OCI-LY1 (cell line): ENCODE measurements around the gene FHIP1B.

Experiments used
- H2AFZ ChIP-seq: fragments of 200-600 bp; sonication (generic), shearing (Covaris generic); 2 replicates; pipeline ENCODE4 v1.6.0; 2014; ENCODE audit warnings: antibody characterized with exemption, mild to moderate bottlenecking, low read length
- H3F3A ChIP-seq: fragments of 200-600 bp; sonication (generic), shearing (Covaris generic); 2 replicates; pipeline ENCODE4 v1.6.0; 2014; ENCODE audit warnings: mild to moderate bottlenecking, antibody characterized with exemption, low read length, moderate library complexity; ENCODE audit not compliant: insufficient read depth
- H3K27ac ChIP-seq: fragments of 200-600 bp; sonication (generic); 2 replicates; pipeline ENCODE4 v1.5.1; 2014; ENCODE audit warnings: low read length, mixed run types, mild to moderate bottlenecking, low read depth; ENCODE audit not compliant: poor library complexity, severe bottlenecking
- H3K27me3 ChIP-seq: fragments of 200-600 bp; sonication (generic); 2 replicates; pipeline ENCODE4 v1.6.0; 2014; ENCODE audit warnings: antibody characterized with exemption, mild to moderate bottlenecking, low read length, moderate library complexity; ENCODE audit not compliant: insufficient read depth
- H3K36me3 ChIP-seq: fragments of 200-600 bp; sonication (generic); 2 replicates; pipeline ENCODE4 v1.6.1; 2014; ENCODE audit warnings: mild to moderate bottlenecking, antibody characterized with exemption, low read length, moderate library complexity, mixed read lengths; ENCODE audit not compliant: insufficient read depth
- H3K4me1 ChIP-seq: fragments of 200-600 bp; sonication (generic); 2 replicates; pipeline ENCODE4 v1.5.1; 2014; ENCODE audit warnings: mild to moderate bottlenecking, low read length, moderate library complexity; ENCODE audit not compliant: insufficient read depth, severe bottlenecking
- H3K4me2 ChIP-seq: fragments of 200-600 bp; sonication (generic), shearing (Covaris generic); 2 replicates; pipeline ENCODE4 v1.6.1; 2014; ENCODE audit warnings: low read length
- H3K4me3 ChIP-seq: fragments of 200-600 bp; sonication (generic); 2 replicates; pipeline ENCODE4 v1.5.1; 2014; ENCODE audit warnings: low read length, low read depth, mild to moderate bottlenecking, mixed read lengths; ENCODE audit not compliant: poor library complexity, severe bottlenecking
- H3K79me2 ChIP-seq: fragments of 200-600 bp; shearing (Covaris generic); 2 replicates; pipeline ENCODE4 v1.6.1; 2016; ENCODE audit warnings: mixed run types, low read length, mixed read lengths; ENCODE audit not compliant: insufficient read depth
- H3K9ac ChIP-seq: fragments of 200-600 bp; sonication (generic), shearing (Covaris generic); 2 replicates; pipeline ENCODE4 v1.6.1; 2014; ENCODE audit warnings: mild to moderate bottlenecking, low read length, mixed read lengths
- H3K9me2 ChIP-seq: fragments of 200-600 bp; sonication (generic), shearing (Covaris generic); 2 replicates; pipeline ENCODE4 v1.6.1; 2014; ENCODE audit warnings: low read depth, mild to moderate bottlenecking, low read length, mixed read lengths
- H3K9me3 ChIP-seq: fragments of 200-600 bp; shearing (Covaris generic); 2 replicates; pipeline ENCODE4 v1.6.1; 2014; ENCODE audit warnings: low read length, mixed read lengths
- H4K20me1 ChIP-seq: fragments of 200-600 bp; sonication (generic), shearing (Covaris generic); 2 replicates; pipeline ENCODE4 v1.6.0; 2016; ENCODE audit warnings: mild to moderate bottlenecking, low read length; ENCODE audit not compliant: insufficient read depth
- CTCF ChIP-seq: fragments of 200-600 bp; sonication (generic), shearing (Covaris generic); IDR thresholded peaks from 2 replicates; pipeline ENCODE4 v1.5.1; 2017; ENCODE audit warnings: mild to moderate bottlenecking, antibody characterized with exemption, low read length, moderate library complexity, mixed read lengths
- EZH2 ChIP-seq: fragments of 200-600 bp; sonication (generic), shearing (Covaris generic); IDR thresholded peaks from 2 replicates; pipeline ENCODE4 v1.8.0; 2017; ENCODE audit warnings: borderline replicate concordance, mixed run types, mild to moderate bottlenecking, antibody characterized with exemption, low read length, moderate library complexity, mixed read lengths

The FHIP1B gene

GRCh38 chr11:6229911-6230310 is 4.5 kb downstream of the FHIP1B start:
- no peak for TF ChIP-seq CTCF
- no peak for TF ChIP-seq EZH2
- H4K20me1 ChIP-seq = no peaks in the 10 kb centered on the region

GRCh38 chr11:6228520-6228919 is 5.9 kb downstream of the FHIP1B start:
- H3K27ac ChIP-seq = no peak overlapping the region
- H3K4me2 ChIP-seq = no peak overlapping the region
- peaks cover 8% of the 10 kb centered on the region; the same call in 1 of the 2 replicates for H3K36me3 ChIP-seq
- H3K4me1 ChIP-seq = peaks cover 20% of the 10 kb centered on the region
- no peak for TF ChIP-seq EZH2
- TF ChIP-seq CTCF = no peak
- H4K20me1 ChIP-seq = no peaks in the 10 kb centered on the region
- no peaks in the 10 kb centered on the region for H3F3A ChIP-seq
- H3K27me3 ChIP-seq = no peaks in the 10 kb centered on the region
- H3K9me2 ChIP-seq = no peaks in the 10 kb centered on the region
- no peak overlapping the region for H2AFZ ChIP-seq
- no peaks in the 10 kb centered on the region for H3K9me3 ChIP-seq
- H3K79me2 ChIP-seq = peaks cover 16% of the 10 kb centered on the region
- no peak overlapping the region for H3K9ac ChIP-seq
- H3K4me3 ChIP-seq = no peak overlapping the region

More at GRCh38 chr11:6229911-6230310, 4.5 kb downstream of the FHIP1B start:
- H3F3A ChIP-seq = no peaks in the 10 kb centered on the region
- no peak overlapping the region for H3K4me3 ChIP-seq
- H3K27ac ChIP-seq = no peak overlapping the region
- H3K9me2 ChIP-seq = no peaks in the 10 kb centered on the region
- H3K9me3 ChIP-seq = no peaks in the 10 kb centered on the region
- H3K4me1 ChIP-seq = peaks cover 26% of the 10 kb centered on the region
- no peaks in the 10 kb centered on the region for H3K36me3 ChIP-seq
- no peak overlapping the region for H3K4me2 ChIP-seq
- H3K27me3 ChIP-seq = no peaks in the 10 kb centered on the region
- no peak overlapping the region for H3K9ac ChIP-seq
- no peak overlapping the region for H2AFZ ChIP-seq
- H3K79me2 ChIP-seq = peaks cover 20% of the 10 kb centered on the region

- Histone ChIP-seq H3K4me2 (no peak overlapping the region), H3K36me3 (peaks cover 29% of the 10 kb centered on the region), H3K9me3 (no peaks in the 10 kb centered on the region), H3K27me3 (no peaks in the 10 kb centered on the region), H3F3A (no peaks in the 10 kb centered on the region), H3K4me1 (peaks cover 11% of the 10 kb centered on the region), H2AFZ (no peak overlapping the region), H3K79me2 (peaks cover 6% of the 10 kb centered on the region; the same call in 1 of the 2 replicates), H3K27ac (no peak overlapping the region), H3K9me2 (no peaks in the 10 kb centered on the region), H4K20me1 (no peaks in the 10 kb centered on the region), H3K4me3 (no peak overlapping the region), H3K9ac (no peak overlapping the region)
- TF ChIP-seq CTCF (no peak), EZH2 (no peak)
Observed at GRCh38 chr11:6225896-6226295, 8.5 kb downstream of the FHIP1B start.
